Medulla oblongata (tissue), 1 donor: Measurements from ENCODE around the gene R3HDM2.
A peak's percentile ranks its signal among the peaks of the same experiment; 100 is the strongest.
"Not testable (repeated sequence)": the region's sequence is repeated elsewhere in the genome, so short reads cannot be mapped to it uniquely, and the experiment has no call there.

Experiments
- DNase-seq: peaks from one replicate; pipeline ENCODE4 v3.0.0-alpha.2; 2015; ENCODE audit errors: extremely low spot score

R3HDM2 gene

DNA sequence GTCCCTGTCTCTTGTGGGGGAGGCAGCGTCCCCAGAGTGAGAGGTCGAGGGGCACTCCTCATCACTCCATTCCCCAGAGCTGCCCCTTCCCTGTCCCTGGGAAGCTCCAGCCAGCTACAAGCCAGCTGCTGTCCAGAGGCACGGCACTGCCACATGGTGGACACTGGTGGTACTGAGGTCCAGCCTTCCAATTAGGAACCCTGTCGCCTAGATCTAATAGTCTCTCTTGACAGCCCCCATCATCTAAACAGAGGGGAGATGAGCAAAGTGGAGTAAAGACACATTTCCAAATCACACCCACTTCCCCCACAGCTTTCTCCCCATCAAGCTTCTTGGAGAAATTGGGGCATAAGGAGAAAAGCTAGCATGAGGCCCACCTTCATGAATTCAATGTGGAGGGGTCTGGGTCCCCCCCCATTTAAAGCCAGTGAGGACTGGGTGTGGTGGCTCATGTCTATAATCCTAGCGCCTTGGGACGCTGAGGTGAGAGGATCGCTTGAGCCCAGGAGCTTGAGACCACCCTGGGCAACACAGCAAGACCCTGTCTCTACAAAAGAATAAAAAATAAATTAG lies 22.2 kb upstream of the R3HDM2 start:
- DNase-seq, result peak; percentile 81

DNA sequence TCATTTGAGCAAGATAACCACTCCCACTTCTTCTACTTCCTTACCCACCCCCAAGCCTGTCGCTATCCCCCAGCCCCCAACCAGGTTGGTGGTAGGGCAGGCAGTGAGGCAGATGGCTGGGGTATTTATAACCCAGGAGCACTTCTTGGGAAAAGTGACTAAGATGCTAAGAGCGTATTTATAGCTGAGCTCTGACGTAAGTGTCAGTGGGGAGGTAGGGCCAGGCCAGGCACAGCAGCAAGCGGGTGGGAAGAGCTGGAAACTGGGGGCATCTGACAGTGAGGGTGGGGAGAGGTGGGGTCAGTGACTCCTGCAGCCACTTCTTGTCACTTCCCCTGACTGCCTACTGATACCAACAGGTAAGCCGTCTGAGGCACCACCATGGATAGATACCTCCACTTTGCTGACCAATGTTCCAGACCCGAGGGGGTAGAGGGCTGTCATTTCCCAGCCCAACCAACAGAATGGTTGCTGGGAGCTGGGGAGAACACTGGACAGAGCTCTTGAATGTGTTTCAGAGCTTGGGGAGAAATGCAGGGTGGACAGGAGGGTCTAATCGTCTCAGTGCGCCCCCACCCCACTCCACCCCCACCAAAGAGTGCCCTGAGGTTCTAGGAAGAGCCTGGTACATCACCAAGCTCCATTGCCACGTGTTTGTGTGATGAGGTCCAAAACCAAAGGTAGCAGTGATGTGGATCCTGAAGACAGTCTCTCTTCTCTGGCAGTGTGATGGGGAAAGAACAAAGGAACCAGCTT lies 21.5 kb upstream of the R3HDM2 start:
- no peak for DNase-seq

DNA sequence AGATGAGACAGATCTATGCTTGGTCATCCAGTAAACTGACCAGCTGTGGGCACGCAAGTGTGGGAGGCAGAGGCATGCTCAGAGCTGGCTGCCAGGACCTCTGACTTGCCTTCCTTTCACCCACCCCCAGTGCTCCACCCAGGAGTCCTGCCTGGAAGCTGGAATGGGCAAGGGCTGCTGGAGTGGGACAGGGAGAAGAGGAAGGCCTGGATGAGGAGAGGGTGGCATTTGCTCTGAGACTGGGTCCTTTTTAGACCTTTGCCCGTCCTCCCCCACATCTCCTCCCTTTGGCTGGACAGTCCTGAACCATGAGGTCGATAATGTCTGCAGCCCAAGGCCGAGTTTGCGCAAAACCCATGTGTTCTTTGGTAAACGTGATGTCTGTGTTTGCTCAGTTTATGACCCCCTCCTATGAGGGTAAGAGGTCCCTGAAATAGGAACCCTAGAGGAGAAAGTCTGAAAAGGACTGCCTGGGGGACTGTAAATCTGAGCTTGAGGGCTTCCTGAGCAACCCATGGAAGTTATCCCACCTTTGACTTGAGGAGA lies 20.5 kb upstream of the R3HDM2 start:
- DNase-seq, result no peak

DNA sequence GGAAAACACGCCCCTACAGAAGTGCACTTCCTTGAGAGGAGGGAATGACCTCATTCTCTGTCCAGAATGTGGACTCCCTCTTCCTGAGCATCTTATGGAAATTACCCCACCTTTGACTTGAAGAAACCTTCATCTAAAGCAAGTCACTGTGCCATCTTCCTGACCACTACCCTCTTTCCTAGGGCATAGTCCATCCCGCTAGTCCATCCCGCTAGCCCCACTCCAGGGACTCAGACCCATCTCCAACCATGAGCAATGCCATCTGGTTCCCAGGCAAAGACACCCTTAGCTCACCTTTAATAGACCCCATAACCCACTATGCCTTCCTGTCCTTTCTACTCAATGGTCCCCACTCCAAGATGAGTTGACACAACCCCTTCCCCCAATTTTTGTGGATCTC lies 19.2 kb upstream of the R3HDM2 start:
- no peak for DNase-seq

DNA sequence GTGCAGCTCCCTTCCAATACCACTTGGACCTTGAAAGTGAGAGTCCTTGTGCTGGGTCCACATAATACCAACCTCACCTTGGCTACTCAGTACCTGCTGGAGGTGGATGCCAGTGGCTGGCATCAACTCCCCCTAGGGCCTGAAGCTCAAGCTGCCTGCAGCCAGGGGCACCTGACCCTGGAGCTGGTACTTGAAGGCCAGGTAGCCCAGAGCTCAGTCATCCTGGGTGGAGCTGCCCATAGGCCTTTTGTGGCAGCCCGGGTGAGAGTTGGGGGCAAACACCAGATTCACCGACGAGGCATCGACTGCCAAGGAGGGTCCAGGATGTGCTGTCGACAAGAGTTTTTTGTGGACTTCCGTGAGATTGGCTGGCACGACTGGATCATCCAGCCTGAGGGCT lies 18.5 kb upstream of the R3HDM2 start:
- DNase-seq, result no peak

DNA sequence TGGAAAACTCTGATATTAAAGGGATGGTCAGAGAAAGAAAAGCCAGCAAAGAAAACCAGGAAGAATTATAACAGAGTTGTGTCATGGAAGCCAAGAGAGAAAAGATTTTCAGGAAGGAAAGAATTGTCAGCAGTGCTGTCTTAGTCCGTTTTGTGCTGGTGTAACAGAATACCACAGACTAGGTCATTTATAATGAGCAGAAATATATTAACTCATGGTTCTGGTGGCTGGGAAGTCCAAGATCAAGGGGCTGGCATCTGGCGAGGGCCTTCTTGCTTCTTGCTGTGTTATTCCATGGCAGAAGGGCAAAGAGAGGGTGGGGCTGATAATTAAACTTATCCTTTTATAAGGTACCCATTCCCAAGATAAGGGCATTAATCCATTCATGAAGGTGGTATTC lies 17.8 kb upstream of the R3HDM2 start:
- DNase-seq, result no peak

DNA sequence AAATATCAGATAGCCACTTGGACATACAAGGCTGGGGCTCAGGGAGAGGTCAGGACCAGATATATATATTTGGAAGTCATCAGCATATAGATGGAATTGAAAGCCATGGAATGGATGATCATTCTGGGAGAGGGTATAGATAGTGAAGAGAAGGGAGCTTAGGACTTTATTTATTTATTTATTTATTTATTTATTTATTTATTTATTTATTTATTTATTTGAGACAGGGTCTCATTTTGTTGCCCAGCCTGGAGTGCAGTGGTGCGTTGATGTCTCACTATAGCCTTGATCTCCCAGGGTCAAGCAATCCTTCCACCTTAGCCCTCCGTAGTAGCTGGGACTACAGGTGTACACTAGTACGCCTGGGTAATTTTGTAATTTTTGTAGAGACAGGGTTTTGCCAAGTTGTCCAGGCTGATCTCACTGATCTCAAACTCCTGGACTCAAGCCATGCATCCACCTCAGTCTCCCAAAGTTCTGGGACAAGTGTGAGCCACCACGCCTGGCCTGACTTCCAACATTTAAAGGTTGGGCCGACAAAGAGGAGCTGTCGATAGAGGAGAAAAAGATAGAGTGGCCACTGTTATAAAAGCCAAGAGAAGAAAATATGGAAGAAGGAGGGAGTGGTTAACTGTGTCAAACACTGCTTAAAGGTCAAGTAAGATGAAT lies 15.6 kb upstream of the R3HDM2 start:
- DNase-seq, result no peak

DNA sequence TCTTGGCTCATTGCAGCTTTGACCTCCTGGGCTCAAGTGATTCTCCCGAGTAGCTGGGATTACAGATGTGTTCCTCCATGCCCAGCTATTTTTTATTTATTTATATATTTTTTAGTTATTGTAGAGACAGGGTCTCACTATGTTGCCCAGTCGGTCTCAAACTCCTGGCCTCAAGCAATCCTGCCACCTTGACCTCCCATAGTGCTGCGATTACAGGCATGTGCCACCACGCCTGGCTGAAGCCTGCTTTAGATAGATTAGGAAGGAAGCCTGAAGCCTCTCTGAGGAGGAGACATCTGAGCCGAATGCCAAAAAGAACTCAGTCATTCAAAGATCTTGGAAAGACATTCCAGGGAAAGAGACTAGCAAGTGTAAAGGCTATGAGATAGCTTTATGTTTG lies 13.9 kb upstream of the R3HDM2 start:
- no peak for DNase-seq

DNA sequence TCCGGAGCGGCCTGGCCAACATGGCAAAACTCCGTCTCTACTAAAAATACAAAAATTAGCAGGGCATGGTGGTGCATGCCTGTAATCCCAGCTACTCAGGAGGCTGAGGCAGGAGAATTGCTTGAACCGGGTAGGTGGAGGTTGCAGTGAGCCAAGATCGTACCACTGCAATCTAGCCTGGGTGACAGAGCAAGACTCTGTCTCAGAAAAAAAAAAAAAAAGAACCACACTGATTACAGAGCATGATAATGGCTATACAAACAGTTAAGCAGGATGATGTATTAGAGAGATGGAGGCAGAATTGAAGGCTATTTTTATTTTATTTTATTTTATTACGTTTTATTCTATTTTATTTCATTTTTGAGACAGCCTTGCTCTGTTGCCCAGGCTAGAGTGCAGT lies 13.5 kb upstream of the R3HDM2 start:
- DNase-seq, result not testable (repeated sequence)

DNA sequence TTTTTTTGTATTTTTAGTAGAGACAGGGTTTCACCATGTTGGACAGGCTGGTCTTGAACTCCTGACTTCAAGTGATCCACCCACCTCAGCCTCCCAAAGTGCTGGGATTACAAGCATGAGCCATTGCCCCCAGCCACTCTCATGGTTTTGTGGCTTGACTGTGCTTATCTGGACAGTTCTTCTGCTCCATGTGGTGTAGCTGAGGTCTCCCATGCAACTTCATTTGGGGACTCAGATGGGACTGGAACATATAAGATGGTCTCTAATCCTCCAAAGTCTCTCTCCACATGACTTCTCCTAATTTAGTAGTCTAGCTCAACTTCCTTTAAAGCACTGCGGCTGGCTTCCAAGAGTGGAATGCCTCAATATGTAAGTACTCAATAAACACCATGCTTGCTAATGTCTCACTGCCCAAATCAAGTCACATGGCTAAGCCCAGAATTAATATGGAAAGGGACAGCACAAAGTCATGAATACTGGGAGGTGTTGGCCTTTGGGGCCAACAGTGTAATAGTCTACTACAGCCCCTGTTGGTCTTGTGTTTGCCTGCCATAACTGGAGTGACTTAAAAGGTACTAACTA lies 11.1 kb upstream of the R3HDM2 start:
- no peak for DNase-seq

DNA sequence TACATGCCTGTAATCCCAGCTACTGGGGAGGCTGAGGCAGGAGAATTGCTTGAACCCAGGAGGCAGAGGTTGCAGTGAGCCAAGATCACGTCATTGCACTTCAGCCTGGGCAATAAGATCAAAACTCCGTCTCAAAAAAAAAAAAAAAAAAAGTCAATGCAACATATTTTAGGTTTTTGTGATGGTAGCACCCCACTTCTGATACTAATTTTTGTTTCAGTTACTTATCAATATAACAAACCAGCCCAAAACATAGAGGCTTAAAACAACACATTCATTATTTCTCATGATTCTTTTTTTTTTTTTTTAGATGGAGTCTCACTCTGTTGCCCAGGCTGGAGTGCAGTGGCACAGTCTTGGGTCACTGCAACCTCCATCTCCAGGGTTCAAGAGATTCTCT lies 10.6 kb upstream of the R3HDM2 start:
- not testable (repeated sequence) for DNase-seq

DNA sequence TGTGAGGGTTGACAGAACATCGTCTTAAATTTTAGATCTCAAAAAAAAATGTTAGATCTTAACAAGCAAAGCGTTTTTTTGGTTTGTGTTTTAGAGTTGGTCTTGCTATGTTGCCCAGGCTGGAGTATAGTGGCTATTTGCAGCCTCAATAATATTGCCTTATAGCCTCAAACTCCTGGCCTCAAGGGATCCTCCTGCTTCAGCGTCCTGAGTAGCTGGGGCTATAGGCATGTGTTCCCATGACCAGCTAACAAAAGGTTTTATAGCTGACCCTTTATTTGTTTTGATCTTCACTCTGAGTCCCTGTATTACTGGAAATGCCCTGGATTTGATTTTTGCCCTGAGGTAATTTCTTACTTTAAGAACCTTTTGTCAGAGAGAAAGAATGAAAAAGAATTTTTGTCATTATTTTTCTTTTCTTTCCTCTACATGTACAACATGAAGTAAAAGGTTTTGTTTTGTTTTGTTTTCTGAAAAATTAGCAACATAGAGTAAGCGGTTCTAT lies 9.0 kb upstream of the R3HDM2 start:
- DNase-seq, result no peak

DNA sequence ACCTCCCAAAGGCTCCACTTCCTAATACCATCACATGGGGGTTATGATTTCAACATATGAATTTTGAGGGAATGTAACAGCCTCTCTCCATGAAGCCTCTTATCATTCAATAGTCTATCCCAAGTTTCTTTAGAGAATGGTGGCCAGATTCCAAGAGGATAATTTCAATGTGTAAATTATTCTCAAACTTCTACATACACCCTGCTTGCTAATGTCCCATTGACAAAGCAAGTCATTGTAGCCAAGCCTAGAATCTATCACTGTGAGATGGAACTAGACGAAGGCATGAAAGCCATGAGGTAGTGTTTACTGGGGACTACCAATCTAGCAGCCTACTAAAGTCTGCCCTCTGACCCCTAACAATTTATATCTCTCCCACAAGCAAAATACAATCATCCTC lies 7.6 kb upstream of the R3HDM2 start:
- DNase-seq, result no peak

DNA sequence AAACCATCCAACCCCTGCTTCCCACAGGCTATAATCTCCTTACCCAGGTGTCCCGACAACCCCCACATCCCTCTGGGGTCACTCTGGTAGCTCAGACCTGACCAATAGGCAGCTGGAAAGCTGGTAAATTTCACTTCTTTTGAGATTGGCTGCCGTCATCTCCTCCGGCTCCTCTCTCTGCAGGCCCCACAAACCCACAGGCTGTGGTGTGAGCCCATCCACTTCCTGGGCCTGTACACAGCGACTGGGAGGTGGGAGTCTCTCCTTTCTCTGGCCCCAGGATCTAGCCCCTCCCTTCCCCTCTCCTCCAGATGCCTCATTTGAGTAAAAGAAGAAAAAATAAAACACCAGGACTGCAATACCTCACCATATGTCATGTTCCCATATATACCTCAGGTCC lies 4.5 kb upstream of the R3HDM2 start:
- no peak for DNase-seq

DNA sequence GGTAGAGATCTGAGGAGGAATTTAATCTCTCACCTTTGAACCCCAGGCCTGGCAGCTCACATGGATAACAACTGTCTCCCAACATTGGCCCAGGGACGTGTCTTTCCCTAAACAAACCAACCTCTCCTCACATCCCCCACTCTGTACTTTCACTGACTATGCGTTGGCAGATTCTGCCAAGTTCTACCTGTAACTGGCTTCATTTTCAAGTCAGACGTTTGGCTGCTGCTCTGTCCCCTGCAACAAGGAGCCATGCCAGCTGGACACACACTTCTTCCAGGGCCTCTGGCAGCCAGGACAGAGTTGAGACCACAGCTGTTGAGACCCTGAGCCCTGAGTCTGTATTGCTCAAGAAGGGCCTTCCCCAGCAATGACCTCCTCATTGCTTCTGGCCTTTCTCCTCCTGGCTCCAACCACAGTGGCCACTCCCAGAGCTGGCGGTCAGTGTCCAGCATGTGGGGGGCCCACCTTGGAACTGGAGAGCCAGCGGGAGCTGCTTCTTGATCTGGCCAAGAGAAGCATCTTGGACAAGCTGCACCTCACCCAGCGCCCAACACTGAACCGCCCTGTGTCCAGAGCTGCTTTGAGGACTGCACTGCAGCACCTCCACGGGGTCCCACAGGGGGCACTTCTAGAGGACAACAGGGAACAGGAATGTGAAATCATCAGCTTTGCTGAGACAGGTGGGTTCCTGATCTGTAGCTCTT lies 3.8 kb upstream of the R3HDM2 start, which contains the start of gene INHBC:
TSS of gene INHBC (plus strand) at position 268 of the 707 bp plus-strand sequence. CDS start at position 371, 103 bp downstream.
- no peak for DNase-seq

DNA sequence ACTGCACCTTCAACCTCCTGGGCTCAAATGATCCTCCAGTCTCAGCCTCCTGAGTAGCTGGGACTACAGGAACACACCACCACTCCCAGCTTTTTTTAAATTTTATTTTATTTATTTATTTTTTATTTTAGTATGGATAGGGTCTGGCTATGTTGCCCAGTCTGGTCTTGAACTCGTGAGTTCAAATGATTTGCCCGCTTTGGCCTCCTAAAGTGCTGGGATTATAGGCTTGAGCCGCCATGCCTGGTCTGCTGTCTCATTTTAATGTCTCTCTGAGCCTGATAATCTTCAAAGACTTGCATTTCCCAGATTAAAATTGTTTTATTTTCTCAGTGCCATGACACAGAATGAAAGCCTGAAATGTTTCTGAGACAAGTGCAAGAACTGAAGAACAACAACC lies 2.5 kb upstream of the R3HDM2 start:
- DNase-seq, result no peak

DNA sequence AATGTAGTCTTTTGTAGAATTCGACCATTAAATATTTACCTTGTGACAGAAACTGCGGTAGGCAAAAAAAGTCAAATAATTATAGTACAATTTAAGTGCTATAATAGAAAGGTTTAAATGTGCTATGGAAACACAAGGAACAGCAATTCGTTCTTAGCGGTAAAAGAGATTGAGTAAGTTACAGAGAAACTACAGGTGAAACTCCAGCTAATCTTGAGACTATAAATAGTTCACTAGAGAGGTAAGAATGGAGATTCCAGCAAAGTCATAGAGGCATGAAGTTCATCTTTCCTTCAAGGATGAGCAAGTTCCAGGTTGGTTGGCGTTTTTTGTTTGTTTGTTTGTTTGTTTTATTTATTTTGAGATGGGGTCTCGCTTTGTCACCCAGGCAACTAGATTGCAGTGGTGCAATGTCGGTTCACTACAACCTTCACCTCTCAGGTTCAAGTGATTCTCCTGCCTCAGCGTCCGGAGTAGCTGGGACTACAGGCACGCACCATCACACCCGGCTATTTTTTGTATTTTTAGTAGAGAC lies 878 bp upstream of the R3HDM2 start:
- no peak for DNase-seq

DNA sequence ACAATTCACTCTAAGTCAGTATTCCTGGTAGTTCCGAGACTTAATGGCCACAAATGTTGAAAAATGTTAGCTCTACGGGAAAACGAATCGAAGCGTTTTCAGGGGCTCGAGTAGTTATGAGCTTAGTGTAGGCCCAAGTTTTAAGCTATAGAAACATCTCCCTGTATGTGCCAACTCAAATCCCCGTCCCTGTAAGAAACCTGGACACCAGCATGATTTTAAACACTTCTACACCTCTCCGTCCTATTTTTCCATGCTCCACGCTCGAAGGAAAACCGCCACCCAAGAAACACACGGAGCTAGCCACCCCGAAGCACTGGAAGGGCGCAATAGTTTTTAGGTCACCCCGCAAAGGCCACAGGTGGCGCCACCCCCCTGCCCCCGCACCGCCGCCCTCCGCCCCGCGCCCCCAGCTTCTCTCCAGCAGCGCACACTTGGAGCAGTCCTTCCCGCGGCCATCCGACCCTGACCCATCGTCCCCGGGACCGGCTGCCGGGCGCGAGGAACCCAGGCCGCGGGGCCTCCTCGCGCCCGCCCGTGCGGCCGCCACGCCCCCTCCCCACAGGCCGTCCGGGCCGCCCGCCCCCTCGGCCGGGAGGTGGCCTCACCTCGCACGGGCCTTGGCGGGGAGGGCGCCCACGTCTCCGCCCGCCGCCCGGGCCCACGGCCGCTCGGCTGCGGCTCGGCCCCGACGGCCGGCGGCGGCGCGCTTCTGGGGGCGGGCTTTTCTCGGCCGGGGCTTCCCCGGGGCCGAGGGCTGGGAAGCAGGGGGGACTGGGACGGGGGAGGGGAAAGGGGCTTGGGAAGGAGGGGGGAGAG lies 522 bp downstream of the R3HDM2 start:
- DNase-seq, result peak; percentile 19

DNA sequence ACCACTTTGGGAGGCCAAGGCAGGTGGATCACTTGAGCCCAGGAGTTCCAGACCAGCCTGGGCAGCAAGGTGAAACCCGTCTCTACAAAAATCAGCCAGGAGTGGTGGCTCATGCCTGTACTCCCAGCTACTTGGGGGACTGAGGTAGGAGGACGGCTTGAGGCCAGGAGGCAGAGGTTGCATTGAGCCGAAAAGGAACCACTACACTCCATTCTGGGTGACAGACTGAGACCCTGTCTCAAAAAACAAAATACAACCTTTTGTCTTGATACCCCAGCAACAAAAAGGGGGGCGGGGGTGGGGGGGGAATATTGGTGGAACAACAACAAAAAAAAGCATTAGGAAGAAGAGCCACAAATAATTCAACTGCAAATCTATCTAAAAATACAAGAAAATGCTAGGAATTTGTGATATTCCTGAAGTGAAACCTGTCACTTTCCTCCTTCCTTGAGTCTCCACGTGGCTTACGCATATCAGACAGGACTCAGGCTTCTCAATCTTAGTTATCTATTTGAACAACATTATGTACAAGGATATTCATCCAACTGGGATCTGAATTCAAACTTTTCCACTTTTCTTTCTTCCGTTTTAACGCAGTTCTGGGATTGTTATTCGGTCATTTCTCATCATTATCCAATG lies 1.3 kb downstream of the R3HDM2 start:
- no peak for DNase-seq

DNA sequence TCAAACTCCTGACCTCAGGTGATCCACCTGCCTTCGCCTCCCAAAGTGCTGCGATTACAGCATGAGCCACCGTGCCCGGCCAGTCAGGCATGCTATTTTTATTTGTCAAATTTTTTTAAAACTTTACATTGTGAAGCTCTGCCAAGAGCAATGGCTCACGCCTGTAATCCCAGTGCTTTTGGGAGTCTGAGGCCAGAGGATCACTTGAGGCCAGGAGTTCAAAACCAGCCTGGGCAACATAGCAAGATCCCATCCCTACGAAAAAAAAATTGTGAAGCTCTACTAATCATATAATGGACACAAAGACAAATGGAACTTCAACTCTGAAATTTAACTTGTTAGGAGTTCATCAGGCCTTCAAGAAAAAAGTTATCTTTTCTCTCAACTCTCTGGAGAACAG lies 1.9 kb downstream of the R3HDM2 start:
- DNase-seq, result no peak
